IMR-90 (cell line): ENCODE results near the gene ACVR1B. TPM values are rescaled to one million over a fixed set of nuclear protein-coding genes. Genes with fewer than 3 reads are reported as not detected.

ENCODE experiments used
- ATAC-seq: fragments of 200-7000 bp; cut with Tn5 transposase; 2 replicates; pipeline ENCODE4 v1.9.1; 2020; ENCODE audit warnings: low read depth, mild to moderate bottlenecking, moderate library complexity
- BruUV-seq: library from RNA; stranded (reverse); fragments of 400-500 nt; replicated peaks from 2 replicates; lab custom pipeline; 2021; lab: Mats Ljungman, UMichigan
- CTCF ChIA-PET: fragments of 300-600 bp; formaldehyde crosslinking; extraction: SDS; loops from one replicate; lab custom pipeline; 2021; ENCODE audit warnings: antibody characterized with exemption; lab: Yijun Ruan, JAX
- POLR2A ChIA-PET: fragments of 300-600 bp; sonication (Branson Sonifier 250); formaldehyde crosslinking; loops from one replicate; lab custom pipeline; 2022; ENCODE audit warnings: antibody characterized with exemption; ENCODE audit not compliant: unreplicated experiment; lab: Charles Lee
- DNase-seq: peaks from one replicate; pipeline ENCODE4 v3.0.0; 2013
- H2AFZ ChIP-seq: replicated peaks from 2 replicates; pipeline ENCODE3; 2013; ENCODE audit warnings: low read length, mild to moderate bottlenecking; ENCODE audit not compliant: poor library complexity
- H2AK5ac ChIP-seq: 2 replicates; pipeline ENCODE4 v1.6.1; 2013; ENCODE audit warnings: low read depth, low read length, inconsistent platforms
- H2AK9ac ChIP-seq: replicated peaks from 2 replicates; pipeline ENCODE3; 2013; ENCODE audit warnings: mild to moderate bottlenecking, low read depth, low read length, moderate library complexity; ENCODE audit not compliant: poor library complexity
- H2BK120ac ChIP-seq: 2 replicates; pipeline ENCODE4 v1.6.1; 2013; ENCODE audit warnings: low read depth, low read length, inconsistent platforms
- H2BK15ac ChIP-seq: 3 replicates; pipeline ENCODE4 v1.6.1; 2013; ENCODE audit warnings: low read depth, low read length, inconsistent platforms
- H2BK20ac ChIP-seq: 2 replicates; pipeline ENCODE4 v1.6.1; 2013; ENCODE audit warnings: low read depth, mild to moderate bottlenecking, inconsistent platforms, low read length, moderate library complexity
- H2BK5ac ChIP-seq: 2 replicates; pipeline ENCODE4 v1.6.1; 2013; ENCODE audit warnings: mild to moderate bottlenecking, low read depth, low read length, inconsistent platforms; ENCODE audit not compliant: poor library complexity, severe bottlenecking
- H3K14ac ChIP-seq: replicated peaks from 2 replicates; pipeline ENCODE4 v1.6.1; 2013; ENCODE audit warnings: low read depth, low read length, inconsistent platforms
- H3K18ac ChIP-seq: 2 replicates; pipeline ENCODE4 v1.6.1; 2013; ENCODE audit warnings: low read depth, low read length, control low read depth
- H3K23ac ChIP-seq: 2 replicates; pipeline ENCODE4 v1.6.1; 2013; ENCODE audit warnings: low read depth, low read length, inconsistent platforms
- H3K27ac ChIP-seq: 2 replicates; pipeline ENCODE4 v1.5.1; 2013; ENCODE audit warnings: mild to moderate bottlenecking, control low read depth, low read length; ENCODE audit not compliant: insufficient read depth
- H3K27me3 ChIP-seq: 2 replicates; pipeline ENCODE4 v1.6.1; 2013; ENCODE audit warnings: low read length; ENCODE audit not compliant: control insufficient read depth, insufficient read depth
- H3K36me3 ChIP-seq: 2 replicates; pipeline ENCODE4 v1.6.1; 2013; ENCODE audit warnings: low read length, mixed read lengths; ENCODE audit not compliant: control insufficient read depth, insufficient read depth
- H3K4ac ChIP-seq: 2 replicates; pipeline ENCODE4 v1.6.1; 2013; ENCODE audit warnings: low read depth, low read length, inconsistent platforms
- H3K4me1 ChIP-seq: 2 replicates; pipeline ENCODE4 v1.6.1; 2013; ENCODE audit warnings: low read length, mixed read lengths; ENCODE audit not compliant: control insufficient read depth, insufficient read depth
- H3K4me2 ChIP-seq: 2 replicates; pipeline ENCODE4 v1.6.1; 2013; ENCODE audit warnings: low read depth, mild to moderate bottlenecking, control low read depth, low read length, moderate library complexity
- H3K4me3 ChIP-seq: 2 replicates; pipeline ENCODE4 v1.5.1; 2013; ENCODE audit warnings: low read depth, mild to moderate bottlenecking, control low read depth, low read length, moderate library complexity; ENCODE audit not compliant: insufficient read depth
- H3K56ac ChIP-seq: 2 replicates; pipeline ENCODE4 v1.6.1; 2013; ENCODE audit warnings: low read length, inconsistent platforms; ENCODE audit not compliant: insufficient read depth; ENCODE audit errors: extremely low read depth
- H3K79me1 ChIP-seq, 2 experiments: 2 replicates each; pipeline ENCODE4 v1.6.1; 2013; ENCODE audit warnings: low read length in 2 of 2, inconsistent platforms in 1 of 2, low read depth in 1 of 2
- H3K9ac ChIP-seq: 2 replicates; pipeline ENCODE4 v1.6.1; 2013; ENCODE audit warnings: low read depth, low read length, control low read depth
- H3K9me1 ChIP-seq: 2 replicates; pipeline ENCODE4 v1.6.1; 2013; ENCODE audit warnings: low read length, inconsistent platforms; ENCODE audit not compliant: insufficient read depth
- H3K9me3 ChIP-seq: 2 replicates; pipeline ENCODE4 v1.6.1; 2013; ENCODE audit warnings: low read length; ENCODE audit not compliant: control insufficient read depth, insufficient read depth
- H4K20me1 ChIP-seq: 2 replicates; pipeline ENCODE4 v1.6.1; 2013; ENCODE audit warnings: low read length, inconsistent platforms; ENCODE audit not compliant: insufficient read depth
- H4K5ac ChIP-seq: 2 replicates; pipeline ENCODE4 v1.6.1; 2013; ENCODE audit warnings: mild to moderate bottlenecking, low read depth, low read length, control low read depth
- H4K8ac ChIP-seq, 2 experiments: 2 replicates each; pipeline ENCODE4 v1.6.1; 2013; ENCODE audit warnings: low read depth in 2 of 2, low read length in 2 of 2, control low read depth in 1 of 2, inconsistent platforms in 1 of 2
- H4K91ac ChIP-seq: 2 replicates; pipeline ENCODE4 v1.6.1; 2013; ENCODE audit warnings: low read depth, low read length, inconsistent platforms; ENCODE audit not compliant: insufficient read depth
- CEBPB ChIP-seq: IDR thresholded peaks from 2 replicates; pipeline ENCODE4 v1.6.1; 2012; ENCODE audit warnings: low read depth, low read length, improper control_type of control experiment
- CTCF ChIP-seq: conservative IDR thresholded peaks from 2 replicates; pipeline ENCODE4 v1.5.1; 2012; ENCODE audit warnings: mild to moderate bottlenecking, low read depth, low read length, improper control_type of control experiment
- MAFK ChIP-seq: IDR thresholded peaks from 2 replicates; pipeline ENCODE4 v1.6.1; 2012; ENCODE audit warnings: low read depth, low read length, improper control_type of control experiment
- NFE2L2 ChIP-seq: fragments of 150-350 bp; IDR thresholded peaks from 2 replicates; pipeline ENCODE4 v1.6.1; 2016; ENCODE audit warnings: low read depth, mild to moderate bottlenecking, low read length
- WGBS, 2 experiments: methylation state at CpG; one replicate each; pipeline versions ENCODE4 v1.1.5 to v1.1.7; 2013; ENCODE audit warnings: missing lambda C conversion rate in 2 of 2; ENCODE audit not compliant: insufficient read length in 1 of 2; ENCODE audit errors: extremely low coverage in 2 of 2; 5-methylcytosine and 5-hydroxymethylcytosine counted together
- dilution Hi-C: fragments of 300-500 bp; cut with HindIII; formaldehyde crosslinking; loops from one replicate; pipeline ENCODE4 v1.14.3; 2018; ENCODE audit warnings: low sequenced_read_pairs; ENCODE audit not compliant: unreplicated experiment
- in situ Hi-C: fragments of 300-500 bp; cut with MboI; formaldehyde crosslinking; loops from 3 replicates; pipeline ENCODE4 v1.14.3; 2019; ENCODE audit warnings: low sequenced_read_pairs, inconsistent platforms, mixed read lengths
- intact Hi-C: fragments of 100-400 bp; cut with micrococcal nuclease; formaldehyde crosslinking; loops from 2 replicates; pipeline ENCODE4 v1.10.0; 2022
- polyA plus RNA-seq, 3 experiments: library from polyadenylated mRNA; depleted of rRNA; stranded (reverse); fragments of >200 nt; gene quantifications; 2 replicates each; pipeline ENCODE4 v1.2.3, GENCODE V29; 2012; ENCODE audit warnings: low replicate concordance in 1 of 3
- total RNA-seq: library from RNA; depleted of rRNA; stranded (reverse); fragments of >200 nt; gene quantifications from 2 replicates; pipeline ENCODE4 v1.2.3, GENCODE V29; 2012

Gene ACVR1B
- total and polyA plus RNA-seq, 2 of the 4 experiments (the other 2 are of a cell fraction): 5.7 to 13.6 TPM

- no peak overlapping the region for H3K4me2 ChIP-seq
- peaks cover 33% of the 10 kb centered on the region for H3K4me1 ChIP-seq
These were observed 25.1 kb downstream of the ACVR1B start for GRCh38 chr12:51976376-51977160.

More at GRCh38 chr12:51976376-51977160, 25.1 kb downstream of the ACVR1B start:
- H2AK9ac ChIP-seq: peak overlapping the region; percentile 11
- H3K9ac ChIP-seq: no peak overlapping the region
- peaks cover 27 to 80% of the 10 kb centered on the region in 2 experiments for H3K79me1 ChIP-seq
- H2BK20ac ChIP-seq: no peak overlapping the region; the same call in 1 of the 2 replicates
- no peak overlapping the region for H3K4me3 ChIP-seq
- peak overlapping the region; percentile 53; the same call in 1 of the 2 replicates for H2AK5ac ChIP-seq
- TF ChIP-seq NFE2L2 (no peak), CTCF (no peak), MAFK (no peak), CEBPB (peak; percentile 35; the same call in 1 of the 2 replicates)
- intact Hi-C loops: no loop called here
- dilution Hi-C loops: no loop called here
- H4K20me1 ChIP-seq: peaks cover 9% of the 10 kb centered on the region; the same call in 1 of the 2 replicates
- 100% methylated on average over 2 of the region's 10 CpGs; no CpG with 5 or more reads in 1 of the 2 experiments for WGBS, 2 experiments
- H3K18ac ChIP-seq: no peak overlapping the region
- peak overlapping the region; percentile 30; the same call in 1 of the 2 replicates for H3K23ac ChIP-seq
- peaks cover 31% of the 10 kb centered on the region for H3K9me1 ChIP-seq
- H3K14ac ChIP-seq: no peak overlapping the region; the same call in 1 of the 2 replicates
- peak overlapping the region; percentile 26 for H2BK120ac ChIP-seq
- DNase-seq (peak; percentile 50), ATAC-seq (no peak)
- H3K27ac ChIP-seq: no peak overlapping the region
- no peak overlapping the region for H4K91ac ChIP-seq
- no peak overlapping the region for H2AFZ ChIP-seq
- H3K9me3 ChIP-seq: no peaks in the 10 kb centered on the region
- no peak overlapping the region for H4K5ac ChIP-seq
- BruUV-seq: no TSS peak
- ChIA-PET POLR2A (no interaction called here), CTCF (interaction anchor here (1.1 kb wide), 1 partner anchor 82 kb away, joined by 4 read pairs; no protein-coding TSS in a partner anchor)
- in situ Hi-C loops: loop anchor here (5.0 kb wide), 1 partner anchor 84 kb away; no protein-coding TSS in a partner anchor
- no peak overlapping the region; a peak in 1 of 4 replicates for H4K8ac ChIP-seq
- no peaks in the 10 kb centered on the region for H3K27me3 ChIP-seq
- no peak overlapping the region for H3K56ac ChIP-seq
- peaks cover 32% of the 10 kb centered on the region for H3K36me3 ChIP-seq
- H2BK15ac ChIP-seq: peak overlapping the region; percentile 7; the same call in 1 of the 3 replicates
- no peak overlapping the region for H2BK5ac ChIP-seq
- H3K4ac ChIP-seq: 0 out of 2 replicates have a peak overlapping the region, but pooled peaks have one; percentile 8
